NB4 (cell line): ENCODE measurements around the gene AMHR2.
"Not testable (repeated sequence)": the region's sequence is repeated elsewhere in the genome, so short reads cannot be mapped to it uniquely, and the experiment has no call there.

Source experiments
- DNase-seq: peaks from one replicate; pipeline ENCODE4 v3.0.0; 2010; ENCODE audit warnings: low read depth
- H3K4me3 ChIP-seq: one replicate; pipeline ENCODE4 v1.5.1; 2011; ENCODE audit warnings: mild to moderate bottlenecking, low read depth, low read length, moderate library complexity
- MYC ChIP-seq: IDR thresholded peaks from 2 replicates; pipeline ENCODE4 v1.6.1; 2011; ENCODE audit warnings: low read depth, low read length
- POLR2A ChIP-seq: IDR thresholded peaks from 2 replicates; pipeline ENCODE4 v1.6.1; 2011; ENCODE audit warnings: mild to moderate bottlenecking; ENCODE audit not compliant: insufficient read length; ENCODE audit errors: extremely low read depth
- TF ChIP-seq, protein P1 (sequence below): IDR thresholded peaks from one replicate; pipeline ENCODE4 v1.5.1; 2012; ENCODE audit warnings: low read depth, low read length
- TF ChIP-seq, protein P2 (sequence below): IDR thresholded peaks from 2 replicates; pipeline ENCODE4 v1.6.1; 2011; ENCODE audit warnings: low read depth, low read length

Gene AMHR2

DNA sequence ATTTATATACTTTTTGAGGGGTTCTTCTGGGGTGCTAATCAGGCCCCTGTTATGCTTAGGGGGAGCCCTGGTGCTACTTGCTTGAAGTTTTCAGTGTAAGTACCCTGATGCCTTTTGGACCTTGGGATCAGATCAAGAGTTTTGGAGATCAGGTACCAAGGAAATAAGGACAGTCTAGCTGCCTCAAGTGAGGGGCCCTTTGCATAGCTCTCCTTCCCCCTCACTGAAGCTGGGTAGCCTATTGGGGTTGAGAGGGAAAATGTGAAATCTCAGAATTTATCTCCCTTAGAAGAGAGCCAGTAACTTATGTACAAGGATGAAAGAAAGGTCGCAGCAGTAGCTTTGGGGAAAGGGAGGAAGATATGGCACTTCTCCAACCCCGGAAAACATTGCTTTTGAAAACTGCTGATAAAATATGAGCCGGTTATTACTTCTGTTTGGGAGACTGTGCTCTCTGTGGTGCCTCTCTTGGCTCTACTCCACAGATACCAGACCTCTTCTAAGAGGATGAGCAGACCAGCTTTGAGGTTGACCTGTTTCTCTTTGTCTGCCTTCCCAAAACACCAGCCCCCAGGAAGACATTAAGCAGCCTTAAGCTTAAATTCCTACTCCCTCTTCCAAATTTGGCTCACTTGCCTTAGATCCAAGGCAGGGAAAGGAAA lies 8.8 kb upstream of the AMHR2 start:
- DNase-seq: no peak
- TF ChIP-seq, protein P1, sequence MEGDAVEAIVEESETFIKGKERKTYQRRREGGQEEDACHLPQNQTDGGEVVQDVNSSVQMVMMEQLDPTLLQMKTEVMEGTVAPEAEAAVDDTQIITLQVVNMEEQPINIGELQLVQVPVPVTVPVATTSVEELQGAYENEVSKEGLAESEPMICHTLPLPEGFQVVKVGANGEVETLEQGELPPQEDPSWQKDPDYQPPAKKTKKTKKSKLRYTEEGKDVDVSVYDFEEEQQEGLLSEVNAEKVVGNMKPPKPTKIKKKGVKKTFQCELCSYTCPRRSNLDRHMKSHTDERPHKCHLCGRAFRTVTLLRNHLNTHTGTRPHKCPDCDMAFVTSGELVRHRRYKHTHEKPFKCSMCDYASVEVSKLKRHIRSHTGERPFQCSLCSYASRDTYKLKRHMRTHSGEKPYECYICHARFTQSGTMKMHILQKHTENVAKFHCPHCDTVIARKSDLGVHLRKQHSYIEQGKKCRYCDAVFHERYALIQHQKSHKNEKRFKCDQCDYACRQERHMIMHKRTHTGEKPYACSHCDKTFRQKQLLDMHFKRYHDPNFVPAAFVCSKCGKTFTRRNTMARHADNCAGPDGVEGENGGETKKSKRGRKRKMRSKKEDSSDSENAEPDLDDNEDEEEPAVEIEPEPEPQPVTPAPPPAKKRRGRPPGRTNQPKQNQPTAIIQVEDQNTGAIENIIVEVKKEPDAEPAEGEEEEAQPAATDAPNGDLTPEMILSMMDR: no peak
- TF ChIP-seq POLR2A: no peak
- no peak for TF ChIP-seq MYC
- TF ChIP-seq, protein P2, sequence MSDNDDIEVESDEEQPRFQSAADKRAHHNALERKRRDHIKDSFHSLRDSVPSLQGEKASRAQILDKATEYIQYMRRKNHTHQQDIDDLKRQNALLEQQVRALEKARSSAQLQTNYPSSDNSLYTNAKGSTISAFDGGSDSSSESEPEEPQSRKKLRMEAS: no peak
- no peak overlapping the region for H3K4me3 ChIP-seq

- not testable (repeated sequence) for H3K4me3 ChIP-seq, DNase-seq
These were observed 7.8 kb upstream of the AMHR2 start for GRCh38 chr12:53415752-53416389.

DNA sequence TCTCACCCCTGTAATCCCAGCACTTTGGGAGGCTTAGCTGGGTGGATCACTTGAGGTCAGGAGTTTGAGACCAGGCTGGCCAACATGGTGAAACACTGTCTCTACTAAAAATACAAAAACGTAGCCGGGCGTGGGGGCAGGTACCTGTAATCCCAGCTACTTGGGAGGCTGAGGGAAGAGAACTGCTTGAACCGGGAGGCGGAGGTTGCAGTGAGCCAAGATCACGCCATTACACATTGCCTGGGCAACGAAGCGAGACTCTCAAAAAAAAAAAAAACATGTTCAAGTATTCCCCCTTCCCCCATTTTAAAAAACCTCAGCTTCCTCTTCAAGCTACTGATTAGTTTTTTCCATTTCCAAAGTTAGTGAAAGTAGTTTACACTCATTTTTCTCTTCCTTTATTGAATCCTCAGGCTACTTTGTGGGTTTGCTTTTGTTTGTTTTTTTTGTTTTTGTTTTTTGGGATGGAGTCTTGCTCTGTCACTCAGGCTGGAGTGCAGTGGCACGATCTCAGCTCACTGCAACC lies 6.3 kb upstream of the AMHR2 start:
- not testable (repeated sequence) for H3K4me3 ChIP-seq
- DNase-seq: peak; percentile 67

DNA sequence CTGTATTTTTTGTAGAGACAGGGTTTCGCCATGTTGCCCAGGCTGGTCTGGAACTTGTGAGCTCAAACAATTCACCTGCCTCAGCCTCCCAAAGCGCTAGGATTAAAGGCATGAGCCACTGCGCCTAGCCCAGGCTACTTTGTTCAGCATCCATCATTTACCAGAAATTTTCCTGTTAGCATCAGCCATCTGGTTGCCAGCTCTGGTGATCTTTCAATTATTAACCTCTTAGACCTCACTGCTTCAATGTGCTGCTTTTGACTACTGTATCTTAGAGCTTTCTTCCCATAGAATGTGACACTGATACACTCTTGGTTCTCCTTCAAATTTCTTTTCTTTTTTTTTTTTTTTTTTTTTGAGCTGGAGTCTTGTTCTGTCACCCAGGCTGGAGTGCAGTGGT lies 5.4 kb upstream of the AMHR2 start:
- TF ChIP-seq MYC (no peak), POLR2A (no peak)
- TF ChIP-seq, protein P2: no peak
- TF ChIP-seq, protein P1: no peak
- no peak overlapping the region for H3K4me3 ChIP-seq

GRCh38 chr12:53419756-53420155 lies 3.9 kb upstream of the AMHR2 start:
- no peak overlapping the region for H3K4me3 ChIP-seq
- TF ChIP-seq, protein P1: no peak
- TF ChIP-seq POLR2A (no peak), MYC (no peak)
- TF ChIP-seq, protein P2: no peak
- no peak for DNase-seq

More for the DNA sequence above, 5.4 kb upstream of the AMHR2 start:
- DNase-seq: no peak

- not testable (repeated sequence) for DNase-seq, H3K4me3 ChIP-seq
These were observed 1.4 kb upstream of the AMHR2 start for GRCh38 chr12:53422247-53422646.

GRCh38 chr12:53424626-53425514 lies 1.2 kb downstream of the AMHR2 start:
- H3K4me3 ChIP-seq: no peak overlapping the region
- TF ChIP-seq POLR2A (no peak), MYC (no peak)
- TF ChIP-seq, protein P2: no peak
- TF ChIP-seq, protein P1: no peak
- no peak for DNase-seq
